ENCODE measurements around the gene DIDO1.
"Not testable (repeated sequence)": the region's sequence is repeated elsewhere in the genome, so short reads cannot be mapped to it uniquely, and the experiment has no call there.

Gene DIDO1

GRCh38 chr20:62960446-62961309 is 34.4 kb upstream of the DIDO1 start:
- H3K4me1 ChIP-seq (ENCODE audit: insufficient read depth, low read length); H3K4me3 ChIP-seq (ENCODE audit: low read depth in 1 of 2, low read length in 2 of 2); H3K36me3 ChIP-seq (ENCODE audit: insufficient read depth, low read length); H3K27ac ChIP-seq (ENCODE audit: low read depth, low read length); H3K9ac ChIP-seq (ENCODE audit: low read length); H3K27me3 ChIP-seq (ENCODE audit: control insufficient read depth in 1 of 2, insufficient read depth in 2 of 2, low read length in 2 of 2); H3K9me3 ChIP-seq (ENCODE audit: low read length): not testable (repeated sequence)

- Histone ChIP-seq H3K27me3 (ENCODE audit: control insufficient read depth in 1 of 2, insufficient read depth in 2 of 2, low read length in 2 of 2) (no peaks in the 10 kb centered on the region), H3K36me3 (ENCODE audit: insufficient read depth, low read length) (no peaks in the 10 kb centered on the region)
Measured at GRCh38 chr20:62959998-62960436, 33.7 kb upstream of the DIDO1 start.

GRCh38 chr20:62959101-62959971 is 33.0 kb upstream of the DIDO1 start:
- no peak overlapping the region for H3K27ac ChIP-seq (ENCODE audit: low read depth, low read length)
- H3K9me3 ChIP-seq (ENCODE audit: low read length): no peaks in the 10 kb centered on the region
- no peak overlapping the region for H3K9ac ChIP-seq (ENCODE audit: low read length)
- H3K4me3 ChIP-seq (ENCODE audit: low read depth in 1 of 2, low read length in 2 of 2): no peak overlapping the region
- no peaks in the 10 kb centered on the region for H3K36me3 ChIP-seq (ENCODE audit: insufficient read depth, low read length)
- peaks cover 5% of the 10 kb centered on the region for H3K4me1 ChIP-seq (ENCODE audit: insufficient read depth, low read length)
- no peaks in the 10 kb centered on the region for H3K27me3 ChIP-seq (ENCODE audit: control insufficient read depth in 1 of 2, insufficient read depth in 2 of 2, low read length in 2 of 2)

More at GRCh38 chr20:62959998-62960436, 33.7 kb upstream of the DIDO1 start:
- Histone ChIP-seq H3K9me3 (ENCODE audit: low read length) (no peaks in the 10 kb centered on the region), H3K27ac (ENCODE audit: low read depth, low read length) (no peak overlapping the region), H3K4me3 (ENCODE audit: low read depth in 1 of 2, low read length in 2 of 2) (no peak overlapping the region), H3K4me1 (ENCODE audit: insufficient read depth, low read length) (no peaks in the 10 kb centered on the region), H3K9ac (ENCODE audit: low read length) (no peak overlapping the region)

- H3K4me3 ChIP-seq (ENCODE audit: low read depth in 1 of 2, low read length in 2 of 2): no peak overlapping the region
- no peaks in the 10 kb centered on the region for H3K27me3 ChIP-seq (ENCODE audit: control insufficient read depth in 1 of 2, insufficient read depth in 2 of 2, low read length in 2 of 2)
- no peak overlapping the region for H3K9ac ChIP-seq (ENCODE audit: low read length)
- H3K27ac ChIP-seq (ENCODE audit: low read depth, low read length): no peak overlapping the region
- peaks cover 9% of the 10 kb centered on the region for H3K4me1 ChIP-seq (ENCODE audit: insufficient read depth, low read length)
- H3K9me3 ChIP-seq (ENCODE audit: low read length): no peaks in the 10 kb centered on the region
- no peaks in the 10 kb centered on the region for H3K36me3 ChIP-seq (ENCODE audit: insufficient read depth, low read length)
Measured at GRCh38 chr20:62958388-62959100, 32.2 kb upstream of the DIDO1 start.

GRCh38 chr20:62957136-62958117 is 31.1 kb upstream of the DIDO1 start:
- H3K9ac ChIP-seq (ENCODE audit: low read length): no peak overlapping the region
- no peak overlapping the region for H3K4me3 ChIP-seq (ENCODE audit: low read depth in 1 of 2, low read length in 2 of 2)
- no peaks in the 10 kb centered on the region for H3K27me3 ChIP-seq (ENCODE audit: control insufficient read depth in 1 of 2, insufficient read depth in 2 of 2, low read length in 2 of 2)
- H3K27ac ChIP-seq (ENCODE audit: low read depth, low read length): no peak overlapping the region
- no peaks in the 10 kb centered on the region for H3K9me3 ChIP-seq (ENCODE audit: low read length)
- no peaks in the 10 kb centered on the region for H3K36me3 ChIP-seq (ENCODE audit: insufficient read depth, low read length)
- peaks cover 17% of the 10 kb centered on the region for H3K4me1 ChIP-seq (ENCODE audit: insufficient read depth, low read length)

- Histone ChIP-seq H3K27me3 (ENCODE audit: control insufficient read depth in 1 of 2, insufficient read depth in 2 of 2, low read length in 2 of 2) (no peaks in the 10 kb centered on the region), H3K27ac (ENCODE audit: low read depth, low read length) (no peak overlapping the region), H3K4me1 (ENCODE audit: insufficient read depth, low read length) (peaks cover 22% of the 10 kb centered on the region), H3K9me3 (ENCODE audit: low read length) (no peaks in the 10 kb centered on the region), H3K9ac (ENCODE audit: low read length) (no peak overlapping the region), H3K36me3 (ENCODE audit: insufficient read depth, low read length) (no peaks in the 10 kb centered on the region), H3K4me3 (ENCODE audit: low read depth in 1 of 2, low read length in 2 of 2) (no peak overlapping the region)
Measured at GRCh38 chr20:62956387-62957135, 30.3 kb upstream of the DIDO1 start.

GRCh38 chr20:62955519-62956386 is 29.4 kb upstream of the DIDO1 start:
- H3K27ac ChIP-seq (ENCODE audit: low read depth, low read length): no peak overlapping the region
- H3K27me3 ChIP-seq (ENCODE audit: control insufficient read depth in 1 of 2, insufficient read depth in 2 of 2, low read length in 2 of 2): no peaks in the 10 kb centered on the region

GRCh38 chr20:62953839-62954703 is 27.8 kb upstream of the DIDO1 start:
- Histone ChIP-seq H3K4me1 (ENCODE audit: insufficient read depth, low read length) (peaks cover 22% of the 10 kb centered on the region), H3K9me3 (ENCODE audit: low read length) (no peaks in the 10 kb centered on the region), H3K27ac (ENCODE audit: low read depth, low read length) (peak overlapping the region; percentile 80), H3K9ac (ENCODE audit: low read length) (peak overlapping the region; percentile 79), H3K27me3 (ENCODE audit: control insufficient read depth in 1 of 2, insufficient read depth in 2 of 2, low read length in 2 of 2) (no peaks in the 10 kb centered on the region), H3K36me3 (ENCODE audit: insufficient read depth, low read length) (peaks cover 13% of the 10 kb centered on the region), H3K4me3 (ENCODE audit: low read depth in 1 of 2, low read length in 2 of 2) (peak overlapping the region; percentile 15 to 60)

More at GRCh38 chr20:62955519-62956386, 29.4 kb upstream of the DIDO1 start:
- no peaks in the 10 kb centered on the region for H3K9me3 ChIP-seq (ENCODE audit: low read length)
- no peak overlapping the region for H3K4me3 ChIP-seq (ENCODE audit: low read depth in 1 of 2, low read length in 2 of 2)
- H3K4me1 ChIP-seq (ENCODE audit: insufficient read depth, low read length): peaks cover 22% of the 10 kb centered on the region
- no peak overlapping the region for H3K9ac ChIP-seq (ENCODE audit: low read length)
- peaks cover 2% of the 10 kb centered on the region for H3K36me3 ChIP-seq (ENCODE audit: insufficient read depth, low read length)
